Measurements from ENCODE around the gene LIMCH1.

LIMCH1 gene

GRCh38 chr4:41741354-41741753 lies 203.4 kb downstream of the LIMCH1 start:
- H3K4me1 ChIP-seq (ENCODE audit: insufficient read depth, low read length) = no peaks in the 10 kb centered on the region
- H2AFZ ChIP-seq (ENCODE audit: low read depth, low read length) = no peak overlapping the region
- TF ChIP-seq EZH2 (IDR thresholded peaks at IDR 0.05; ENCODE audit: borderline replicate concordance, low read depth, low read length, severe bottlenecking) = no peak
- TF ChIP-seq, protein P1, sequence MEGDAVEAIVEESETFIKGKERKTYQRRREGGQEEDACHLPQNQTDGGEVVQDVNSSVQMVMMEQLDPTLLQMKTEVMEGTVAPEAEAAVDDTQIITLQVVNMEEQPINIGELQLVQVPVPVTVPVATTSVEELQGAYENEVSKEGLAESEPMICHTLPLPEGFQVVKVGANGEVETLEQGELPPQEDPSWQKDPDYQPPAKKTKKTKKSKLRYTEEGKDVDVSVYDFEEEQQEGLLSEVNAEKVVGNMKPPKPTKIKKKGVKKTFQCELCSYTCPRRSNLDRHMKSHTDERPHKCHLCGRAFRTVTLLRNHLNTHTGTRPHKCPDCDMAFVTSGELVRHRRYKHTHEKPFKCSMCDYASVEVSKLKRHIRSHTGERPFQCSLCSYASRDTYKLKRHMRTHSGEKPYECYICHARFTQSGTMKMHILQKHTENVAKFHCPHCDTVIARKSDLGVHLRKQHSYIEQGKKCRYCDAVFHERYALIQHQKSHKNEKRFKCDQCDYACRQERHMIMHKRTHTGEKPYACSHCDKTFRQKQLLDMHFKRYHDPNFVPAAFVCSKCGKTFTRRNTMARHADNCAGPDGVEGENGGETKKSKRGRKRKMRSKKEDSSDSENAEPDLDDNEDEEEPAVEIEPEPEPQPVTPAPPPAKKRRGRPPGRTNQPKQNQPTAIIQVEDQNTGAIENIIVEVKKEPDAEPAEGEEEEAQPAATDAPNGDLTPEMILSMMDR (IDR thresholded peaks at IDR 0.05; ENCODE audit: borderline replicate concordance, extremely low read depth, low read length, poor library complexity, severe bottlenecking) = no peak
- no peak overlapping the region for H3K4me2 ChIP-seq (ENCODE audit: insufficient read depth, low read length)
- no peaks in the 10 kb centered on the region for H4K20me1 ChIP-seq (ENCODE audit: insufficient read depth, low read length)
- no peaks in the 10 kb centered on the region for H3K36me3 ChIP-seq (ENCODE audit: insufficient read depth, low read length)
- DNase-seq (no peak), ATAC-seq (ENCODE audit: insufficient read depth, low read depth) (no peak)
- no peaks in the 10 kb centered on the region for H3K79me2 ChIP-seq (ENCODE audit: insufficient read depth, low read length)
- no peak overlapping the region for H3K27ac ChIP-seq (ENCODE audit: low read length)
- H3K9me3 ChIP-seq (ENCODE audit: insufficient read depth, low read length, severe bottlenecking) = no peaks in the 10 kb centered on the region
- no peaks in the 10 kb centered on the region for H3K27me3 ChIP-seq (ENCODE audit: insufficient read depth, low read length, poor library complexity)
- H3K4me3 ChIP-seq (ENCODE audit: low read depth in 1 of 2, low read length in 2 of 2) = no peak overlapping the region
- no peak overlapping the region for H3K9ac ChIP-seq (ENCODE audit: low read depth, low read length)

DNA sequence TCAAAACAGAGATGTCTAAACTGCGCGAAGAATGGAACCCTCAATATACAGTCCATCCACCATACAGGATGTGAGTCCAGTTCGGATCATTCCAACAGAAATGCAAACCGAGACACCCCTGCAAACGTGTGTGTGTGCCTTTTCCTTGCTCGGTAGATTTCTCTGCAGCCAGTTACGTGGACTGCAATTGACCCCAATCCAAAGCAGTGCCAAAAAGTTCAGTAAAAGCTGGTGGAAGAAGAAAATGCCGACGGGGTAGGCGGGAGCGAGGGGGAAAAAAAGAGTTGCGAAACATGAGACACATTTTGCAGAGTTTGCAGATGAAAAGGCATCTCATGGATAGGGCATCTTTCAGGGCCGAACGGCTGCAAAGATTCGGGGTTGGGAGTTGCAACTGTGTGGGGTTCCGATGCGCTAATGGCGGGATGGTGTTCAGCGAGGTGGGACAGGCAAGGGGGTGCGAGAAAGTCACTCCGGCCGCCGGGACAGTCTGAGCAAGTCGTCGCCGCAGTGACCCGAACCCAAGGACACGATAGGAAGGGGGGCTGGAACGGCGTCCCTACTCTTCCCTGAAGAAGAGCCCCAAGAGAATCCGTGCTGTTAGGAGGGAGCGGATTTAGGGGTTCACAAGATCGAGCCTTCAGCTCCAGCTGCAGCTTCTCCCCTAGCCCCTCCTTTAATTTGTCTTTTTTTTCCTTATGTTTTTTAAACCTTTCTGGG lies 206.8 kb downstream of the LIMCH1 start:
- H4K20me1 ChIP-seq (ENCODE audit: insufficient read depth, low read length) = no peaks in the 10 kb centered on the region
- no peaks in the 10 kb centered on the region for H3K36me3 ChIP-seq (ENCODE audit: insufficient read depth, low read length)
- no peak overlapping the region for H3K27ac ChIP-seq (ENCODE audit: low read length)
- no peak overlapping the region for H3K9ac ChIP-seq (ENCODE audit: low read depth, low read length)
- no peak for TF ChIP-seq EZH2 (IDR thresholded peaks at IDR 0.05; ENCODE audit: borderline replicate concordance, low read depth, low read length, severe bottlenecking)
- TF ChIP-seq, protein P1 (IDR thresholded peaks at IDR 0.05; ENCODE audit: borderline replicate concordance, extremely low read depth, low read length, poor library complexity, severe bottlenecking) = no peak
- no peak overlapping the region for H2AFZ ChIP-seq (ENCODE audit: low read depth, low read length)
- no peaks in the 10 kb centered on the region for H3K79me2 ChIP-seq (ENCODE audit: insufficient read depth, low read length)
- H3K4me1 ChIP-seq (ENCODE audit: insufficient read depth, low read length) = no peaks in the 10 kb centered on the region
- no peaks in the 10 kb centered on the region for H3K9me3 ChIP-seq (ENCODE audit: insufficient read depth, low read length, severe bottlenecking)
- H3K4me3 ChIP-seq (ENCODE audit: low read depth in 1 of 2, low read length in 2 of 2) = no peak overlapping the region
- DNase-seq = no peak
- H3K4me2 ChIP-seq (ENCODE audit: insufficient read depth, low read length) = no peak overlapping the region
- no peak for ATAC-seq (ENCODE audit: insufficient read depth, low read depth)
- no peaks in the 10 kb centered on the region for H3K27me3 ChIP-seq (ENCODE audit: insufficient read depth, low read length, poor library complexity)

DNA sequence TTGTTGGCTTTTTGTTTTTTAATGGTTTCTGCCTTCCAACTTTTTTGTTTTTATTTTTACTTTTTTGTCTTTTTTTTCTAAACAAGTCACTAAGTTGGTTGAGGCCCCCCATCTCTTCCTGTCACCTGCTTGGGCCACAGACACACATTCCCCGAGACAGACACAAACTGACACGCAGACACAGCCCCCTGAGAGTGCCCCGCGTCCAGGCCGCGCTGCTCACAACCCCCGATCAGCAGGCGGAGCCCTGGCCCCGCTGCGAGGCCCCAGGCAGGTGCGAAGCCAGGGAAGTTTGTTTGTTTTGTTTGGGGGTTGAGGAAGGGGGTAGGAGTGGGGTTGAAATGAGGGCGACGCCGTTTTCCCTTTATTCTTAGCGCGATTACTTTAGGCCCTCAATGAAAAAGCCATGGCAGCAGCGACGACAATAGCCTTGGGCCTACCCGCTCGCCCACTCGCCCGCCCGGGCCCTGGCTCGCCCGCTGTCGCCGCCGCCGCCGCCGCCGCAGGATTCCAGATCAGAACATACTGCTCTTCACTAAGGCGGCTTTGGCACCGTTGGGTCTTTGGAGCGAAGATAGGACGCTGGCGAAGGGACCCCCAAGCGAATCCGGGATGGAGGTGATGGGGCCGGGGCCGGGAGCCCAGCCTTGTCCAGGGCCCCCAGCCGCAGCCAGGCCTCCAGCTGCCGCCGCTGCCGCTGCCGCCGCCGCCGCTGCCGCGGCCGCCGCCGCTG lies 207.5 kb downstream of the LIMCH1 start:
- Histone ChIP-seq H3K4me1 (ENCODE audit: insufficient read depth, low read length) (no peaks in the 10 kb centered on the region), H2AFZ (ENCODE audit: low read depth, low read length) (no peak overlapping the region), H3K9ac (ENCODE audit: low read depth, low read length) (no peak overlapping the region), H4K20me1 (ENCODE audit: insufficient read depth, low read length) (no peaks in the 10 kb centered on the region), H3K4me3 (ENCODE audit: low read depth in 1 of 2, low read length in 2 of 2) (no peak overlapping the region), H3K4me2 (ENCODE audit: insufficient read depth, low read length) (no peak overlapping the region), H3K27me3 (ENCODE audit: insufficient read depth, low read length, poor library complexity) (no peaks in the 10 kb centered on the region), H3K36me3 (ENCODE audit: insufficient read depth, low read length) (no peaks in the 10 kb centered on the region), H3K9me3 (ENCODE audit: insufficient read depth, low read length, severe bottlenecking) (no peaks in the 10 kb centered on the region), H3K79me2 (ENCODE audit: insufficient read depth, low read length) (no peaks in the 10 kb centered on the region), H3K27ac (ENCODE audit: low read length) (no peak overlapping the region)
- no peak for ATAC-seq (ENCODE audit: insufficient read depth, low read depth)
- TF ChIP-seq, protein P1 (IDR thresholded peaks at IDR 0.05; ENCODE audit: borderline replicate concordance, extremely low read depth, low read length, poor library complexity, severe bottlenecking) = no peak
- no peak for TF ChIP-seq EZH2 (IDR thresholded peaks at IDR 0.05; ENCODE audit: borderline replicate concordance, low read depth, low read length, severe bottlenecking)
- DNase-seq = no peak

Measured in DND-41 (cell line).